Left ventricle myocardium inferior (tissue), 1 donor: ENCODE measurements around the gene MTCH1. TPM values are rescaled to one million over a fixed set of nuclear protein-coding genes. Genes with fewer than 3 reads are reported as not detected.

Experiments used
- DNase-seq: peaks from one replicate; pipeline ENCODE4 v3.0.0-alpha.2; 2020
- H3K27ac ChIP-seq: fragments of 200-600 bp; replicated peaks from 2 replicates; pipeline ENCODE4 v1.8.0; 2021
- H3K27me3 ChIP-seq: fragments of 200-600 bp; 2 replicates; pipeline ENCODE4 v1.8.0; 2021; ENCODE audit warnings: low read depth
- H3K36me3 ChIP-seq: fragments of 200-600 bp; 2 replicates; pipeline ENCODE4 v1.8.0; 2021
- H3K4me1 ChIP-seq: fragments of 200-600 bp; 2 replicates; pipeline ENCODE4 v1.8.0; 2021
- H3K4me3 ChIP-seq: fragments of 200-600 bp; 2 replicates; pipeline ENCODE4 v1.8.0; 2021; ENCODE audit warnings: mild to moderate bottlenecking, moderate library complexity
- H3K9me3 ChIP-seq: fragments of 200-600 bp; replicated peaks from 2 replicates; pipeline ENCODE4 v1.8.0; 2021
- CTCF ChIP-seq: fragments of 200-600 bp; IDR thresholded peaks from 2 replicates; pipeline ENCODE4 v1.8.0; 2021; ENCODE audit warnings: antibody characterized with exemption, mild to moderate bottlenecking, borderline replicate concordance
- intact Hi-C: fragments of 100-400 bp; cut with micrococcal nuclease; formaldehyde crosslinking; loops from one replicate; pipeline ENCODE4 v1.11.0; 2022
- total RNA-seq: library from RNA; stranded (reverse); fragmentation: NEBNext Ultra II Directional; extraction: Animal tissue kit (Norgen Biotek cat#: 25700); gene quantifications from one replicate; pipeline ENCODE4 v1.2.1, GENCODE V29; 2021
- donor health status: DM: no; HTN: yes; CAD: no; lungs with severe emphysema.

MTCH1 gene
- total RNA-seq, 1 donor from 2014 or later: 162 TPM

- H3K4me1 ChIP-seq: peaks cover 37% of the 10 kb centered on the region
- peaks cover 49% of the 10 kb centered on the region for H3K36me3 ChIP-seq
- TF ChIP-seq CTCF: no peak
- no peaks in the 10 kb centered on the region for H3K9me3 ChIP-seq
- H3K4me3 ChIP-seq: no peak overlapping the region
- no peaks in the 10 kb centered on the region for H3K27me3 ChIP-seq
- intact Hi-C loops: no loop called here
- no peak for DNase-seq
- peak overlapping the region; percentile 71 for H3K27ac ChIP-seq
Measured at GRCh38 chr6:36925809-36926208, 60.2 kb downstream of the MTCH1 start.

GRCh38 chr6:36924778-36925374, 61.1 kb downstream of the MTCH1 start:
- DNase-seq: no peak
- H3K9me3 ChIP-seq: no peaks in the 10 kb centered on the region
- intact Hi-C loops: no loop called here
- H3K36me3 ChIP-seq: peaks cover 58% of the 10 kb centered on the region
- no peak for TF ChIP-seq CTCF
- peaks cover 39% of the 10 kb centered on the region for H3K4me1 ChIP-seq
- no peak overlapping the region for H3K27ac ChIP-seq
- no peaks in the 10 kb centered on the region for H3K27me3 ChIP-seq
- H3K4me3 ChIP-seq: no peak overlapping the region

- no peaks in the 10 kb centered on the region for H3K27me3 ChIP-seq
- H3K36me3 ChIP-seq: peaks cover 61% of the 10 kb centered on the region
- TF ChIP-seq CTCF: no peak
- no peak for DNase-seq
- H3K4me3 ChIP-seq: no peak overlapping the region
- intact Hi-C loops: no loop called here
- no peaks in the 10 kb centered on the region for H3K9me3 ChIP-seq
- H3K4me1 ChIP-seq: peaks cover 40% of the 10 kb centered on the region
- H3K27ac ChIP-seq: no peak overlapping the region
Measured at GRCh38 chr6:36924131-36924530, 61.9 kb downstream of the MTCH1 start.

GRCh38 chr6:36920546-36920945, 65.5 kb downstream of the MTCH1 start:
- intact Hi-C loops: no loop called here
- DNase-seq: no peak
- Histone ChIP-seq H3K4me1 (peaks cover 47% of the 10 kb centered on the region), H3K36me3 (peaks cover 84% of the 10 kb centered on the region), H3K27me3 (no peaks in the 10 kb centered on the region), H3K9me3 (no peaks in the 10 kb centered on the region), H3K27ac (peak overlapping the region; percentile 82), H3K4me3 (no peak overlapping the region)
- TF ChIP-seq CTCF: no peak

GRCh38 chr6:36920049-36920448, 65.9 kb downstream of the MTCH1 start:
- Histone ChIP-seq H3K36me3 (peaks cover 84% of the 10 kb centered on the region), H3K4me3 (no peak overlapping the region), H3K9me3 (no peaks in the 10 kb centered on the region), H3K27me3 (no peaks in the 10 kb centered on the region), H3K4me1 (peaks cover 49% of the 10 kb centered on the region), H3K27ac (peak overlapping the region; percentile 82)
- TF ChIP-seq CTCF: no peak
- intact Hi-C loops: no loop called here
- DNase-seq: no peak

Other genes with a start within 250 kb of the MTCH1 start
- gene CPNE5, start 146.8 kb downstream of the MTCH1 start, total RNA-seq: 26.5 TPM
- gene PPIL1, start 111.4 kb downstream of the MTCH1 start, total RNA-seq: 69.1 TPM
- gene C6orf89, start 100.2 kb downstream of the MTCH1 start, total RNA-seq: 76.4 TPM
- gene PI16, start 31.5 kb downstream of the MTCH1 start, total RNA-seq: 25.9 TPM
- 6.0 TPM for gene FGD2, start 19.5 kb upstream of the MTCH1 start, total RNA-seq
- 28.9 TPM for gene PIM1, start 184.0 kb upstream of the MTCH1 start, total RNA-seq